K562 (cell line): ENCODE results near the gene BPIFB2. TPM values are rescaled to one million over a fixed set of nuclear protein-coding genes. Genes with fewer than 3 reads are reported as not detected.

ENCODE experiments used
- ATAC-seq: fragments of 200-7000 bp; cut with Tn5 transposase; 3 replicates; pipeline ENCODE4 v1.9.1; 2020; ENCODE audit warnings: moderate library complexity
- BruUV-seq: library from RNA; stranded (reverse); fragments of 400-500 nt; replicated peaks from 2 replicates; lab custom pipeline; 2021; lab: Mats Ljungman, UMichigan
- CTCF ChIA-PET: fragments of 300-600 bp; formaldehyde crosslinking; extraction: SDS; loops from one replicate; lab custom pipeline; 2021; ENCODE audit warnings: low intra/inter-chr PET ratio; lab: Yijun Ruan, JAX
- POLR2A ChIA-PET: fragments of 300-600, 350-650 bp; sonication (Branson Sonifier 250); formaldehyde crosslinking; extraction: SDS; loops from one replicate; lab custom pipeline; 2021; ENCODE audit warnings: antibody characterized with exemption, inconsistent platforms; lab: Yijun Ruan, JAX
- DNase-seq, 4 experiments: peaks; one replicate each; pipeline versions ENCODE4 v3.0.0 to v3.0.0-alpha.2; 2011 to 2018; ENCODE audit warnings: low spot score in 3 of 4, mixed read lengths in 3 of 4; ENCODE audit errors: extremely low read depth in 1 of 4
- FAIRE-seq: peaks from 2 replicates; lab custom pipeline; 2011; peaks lifted over from hg19 to GRCh38; lab: Jason Lieb, UNC
- H2AFZ ChIP-seq: 2 replicates; pipeline ENCODE4 v1.6.0; 2011; ENCODE audit warnings: low read depth, low read length, control low read depth, inconsistent platforms
- H3K27ac ChIP-seq: fragments of 200-600 bp; 3 replicates; pipeline ENCODE4 v1.8.0; 2011; ENCODE audit warnings: low read depth, mild to moderate bottlenecking, control low read depth, inconsistent platforms, low read length, moderate library complexity, mixed read lengths; ENCODE audit errors: extremely low read depth
- H3K27me3 ChIP-seq, 2 experiments: fragments of 300-600 bp in 1 of 2; 2 replicates in 1 of 2; 3 replicates in 1 of 2; pipeline versions ENCODE4 v1.6.0 to v1.8.0; 2011; ENCODE audit warnings: inconsistent platforms in 2 of 2, low read length in 2 of 2, mild to moderate bottlenecking in 1 of 2, mixed read lengths in 1 of 2, moderate library complexity in 1 of 2; ENCODE audit not compliant: control insufficient read depth in 2 of 2, insufficient read depth in 2 of 2
- H3K36me3 ChIP-seq: fragments of 300-600 bp; 3 replicates; pipeline ENCODE4 v1.8.0; 2011; ENCODE audit warnings: mild to moderate bottlenecking, low read length, inconsistent platforms; ENCODE audit not compliant: control insufficient read depth, insufficient read depth
- H3K4me1 ChIP-seq, 2 experiments: fragments of 200-600 bp in 1 of 2; replicated peaks in 1 of 2; 2 replicates in 1 of 2; 3 replicates in 1 of 2; pipeline versions ENCODE4 v1.5.1 to v1.8.0; 2011; ENCODE audit warnings: inconsistent platforms in 2 of 2, low read length in 2 of 2, mild to moderate bottlenecking in 1 of 2, mixed read lengths in 1 of 2, moderate library complexity in 1 of 2; ENCODE audit not compliant: control insufficient read depth in 2 of 2, insufficient read depth in 2 of 2
- H3K4me2 ChIP-seq: 2 replicates; pipeline ENCODE4 v1.6.1; 2011; ENCODE audit warnings: low read length, control low read depth, inconsistent platforms, mixed read lengths; ENCODE audit not compliant: insufficient read depth
- H3K4me3 ChIP-seq: fragments of 200-600 bp; sonication (generic), shearing (Covaris generic); 2 replicates; pipeline ENCODE4 v1.5.1; 2016; ENCODE audit warnings: control low read depth, inconsistent platforms
- H3K79me2 ChIP-seq: fragments of 200-600 bp; 3 replicates; pipeline ENCODE4 v1.8.0; 2011; ENCODE audit warnings: low read length, inconsistent platforms; ENCODE audit not compliant: control insufficient read depth, insufficient read depth
- H3K9ac ChIP-seq, 2 experiments: 2 replicates each; pipeline versions ENCODE4 v1.6.0 to v1.6.1; 2011; ENCODE audit warnings: low read depth in 2 of 2, low read length in 2 of 2, control low read depth in 1 of 2, inconsistent platforms in 1 of 2, mild to moderate bottlenecking in 1 of 2, mixed read lengths in 1 of 2; ENCODE audit not compliant: insufficient read depth in 1 of 2
- H3K9me1 ChIP-seq: one replicate; pipeline ENCODE4 v1.6.0; 2011; ENCODE audit warnings: inconsistent platforms, mild to moderate bottlenecking, low read length, moderate library complexity; ENCODE audit not compliant: control insufficient read depth, insufficient read depth
- H3K9me3 ChIP-seq: replicated peaks from 2 replicates; pipeline ENCODE4 v1.5.1; 2011; ENCODE audit warnings: low read depth, low read length, inconsistent platforms; ENCODE audit not compliant: control insufficient read depth, insufficient read depth
- H4K20me1 ChIP-seq: replicated peaks from 2 replicates; pipeline ENCODE4 v1.6.1; 2011; ENCODE audit warnings: low read length, inconsistent platforms, mixed read lengths; ENCODE audit not compliant: control insufficient read depth, insufficient read depth
- AFF4 ChIP-seq: sonication (generic); formaldehyde crosslinking; IDR thresholded peaks from 2 replicates; pipeline ENCODE4 v1.8.0; 2023; ENCODE audit warnings: mild to moderate bottlenecking, missing genetic modification reagents
- ARHGAP35 ChIP-seq: fragments of 450-650 bp; IDR thresholded peaks from 2 replicates; pipeline ENCODE4 v1.6.1; 2018; ENCODE audit not compliant: partially characterized antibody
- EWSR1 ChIP-seq: fragments of 450-650 bp; IDR thresholded peaks from 2 replicates; pipeline ENCODE4 v1.6.1; 2018; ENCODE audit warnings: borderline replicate concordance, mild to moderate bottlenecking, low read depth, moderate library complexity; ENCODE audit not compliant: partially characterized antibody
- IRF1 ChIP-seq: sonication (generic); formaldehyde crosslinking; IDR thresholded peaks from 2 replicates; pipeline ENCODE4 v1.8.0; 2022; ENCODE audit warnings: missing genetic modification reagents, mild to moderate bottlenecking, borderline replicate concordance
- POLR3G ChIP-seq: IDR thresholded peaks from 2 replicates; pipeline ENCODE4 v1.6.1; 2011; ENCODE audit not compliant: insufficient read length, insufficient replicate concordance; ENCODE audit errors: extremely low read depth
- RAD21 ChIP-seq, 2 experiments: fragments of 250-450 bp in 1 of 2; fragments of 450-650 bp in 1 of 2; sonication (Bioruptor Pico) in 1 of 2; formaldehyde crosslinking in 1 of 2; IDR thresholded peaks in 1 of 2; conservative IDR thresholded peaks in 1 of 2; 2 replicates each; pipeline versions ENCODE4 v1.4.0 to v1.8.0; 2020 to 2022; ENCODE audit warnings: mild to moderate bottlenecking in 2 of 2, moderate library complexity in 1 of 2
- STAT6 ChIP-seq: sonication (generic); formaldehyde crosslinking; IDR thresholded peaks from 2 replicates; pipeline ENCODE4 v1.8.1; 2023; ENCODE audit warnings: mild to moderate bottlenecking, missing genetic modification reagents
- ZNF121 ChIP-seq: sonication (generic); formaldehyde crosslinking; conservative IDR thresholded peaks from 2 replicates; pipeline ENCODE4 v1.8.0; 2022; ENCODE audit warnings: missing genetic modification reagents
- ZNF24 ChIP-seq: fragments of 450-650 bp; IDR thresholded peaks from 2 replicates; pipeline ENCODE4 v1.6.1; 2016
- ZNF639 ChIP-seq, 2 experiments: fragments of 200-800 bp in 1 of 2; sonication (Bioruptor generic) in 1 of 2; sonication (generic) in 1 of 2; formaldehyde crosslinking in 1 of 2; IDR thresholded peaks in 1 of 2; conservative IDR thresholded peaks in 1 of 2; 2 replicates each; pipeline versions ENCODE4 v1.5.0 to v1.6.1; 2016 to 2020; ENCODE audit warnings: missing compliant biosample characterization in 1 of 2, missing genetic modification characterization in 1 of 2, missing genetic modification reagents in 1 of 2
- ZNF668 ChIP-seq: fragments of 250-450 bp; sonication (Bioruptor Pico); IDR thresholded peaks from 2 replicates; pipeline ENCODE4 v1.8.0; 2022; ENCODE audit warnings: mild to moderate bottlenecking, inconsistent platforms
- WGBS: fragments of 100-300 bp; shearing (Covaris generic); methylation state at CpG from one replicate; pipeline ENCODE4 v1.1.6; 2016; ENCODE audit warnings: low coverage, mixed read lengths; ENCODE audit not compliant: insufficient coverage; ENCODE audit errors: missing lambda C conversion rate; 5-methylcytosine and 5-hydroxymethylcytosine counted together
- in situ Hi-C: fragments of 300-500 bp; cut with MboI; formaldehyde crosslinking; loops from 4 replicates; pipeline ENCODE4 v1.15.0; 2018; ENCODE audit warnings: inconsistent platforms, mixed read lengths
- intact Hi-C: fragments of 100-400 bp; cut with micrococcal nuclease; formaldehyde crosslinking; loops from 2 replicates; pipeline ENCODE4 v1.14.2; 2022
- polyA plus RNA-seq, 8 experiments: library from polyadenylated mRNA; depleted of rRNA in 4 of 8; stranded (reverse) in 5 of 8; unstranded in 3 of 8; fragments of >200 nt; fragmentation: Nextera tagmentation in 2 of 8; fragmentation: Illumina TruSeq in 1 of 8; extraction: Ambion mirVana in 2 of 8; extraction: Trizol in 1 of 8; gene quantifications; 2 replicates each; pipeline versions ENCODE4 v1.2.1 to v1.2.3, GENCODE V29; 2011 to 2014; ENCODE audit warnings: inconsistent platforms in 1 of 8, missing spikeins in 1 of 8
- total RNA-seq, 7 experiments: library from RNA; depleted of rRNA in 6 of 7; stranded (reverse); fragments of >200 nt in 6 of 7; fragmentation: Illumina TruSeq in 2 of 7; extraction: Trizol in 2 of 7; gene quantifications; 2 replicates each; pipeline versions ENCODE4 v1.2.1 to v1.2.3, GENCODE V29; 2011 to 2021; ENCODE audit warnings: low replicate concordance in 1 of 7

Gene BPIFB2
- total and polyA plus RNA-seq, 9 of the 15 experiments (the other 6 are each of a cell fraction or from before 2014, with no cell fraction given) = not detected

- Histone ChIP-seq H3K79me2 (no peaks in the 10 kb centered on the region), H3K27ac (no peak overlapping the region), H3K36me3 (no peaks in the 10 kb centered on the region), H3K9me3 (no peaks in the 10 kb centered on the region), H3K9ac (no peak overlapping the region), H3K27me3 (peaks cover 2 to 23% of the 10 kb centered on the region in 2 experiments; a peak in 3 of 5 replicates), H2AFZ (no peak overlapping the region), H4K20me1 (no peaks in the 10 kb centered on the region; the same call in 1 of the 2 replicates), H3K4me2 (no peak overlapping the region), H3K4me1 (0 out of 5 replicates have a peak, but pooled peaks cover 0 to 3% of the 10 kb centered on the region in 2 experiments), H3K4me3 (no peak overlapping the region), H3K9me1 (peaks cover 2% of the 10 kb centered on the region)
- no TSS peak for BruUV-seq
- in situ Hi-C loops = no loop called here
- POLR2A ChIA-PET = interaction anchor here (0.5 kb wide), 1 partner anchor 205 kb away, joined by 3 read pairs; no protein-coding TSS in a partner anchor
- no peak for DNase-seq
- 0% methylated on average over 5 of the region's 6 CpGs for WGBS
- CTCF ChIA-PET = no interaction called here
- ATAC-seq = no peak
- intact Hi-C loops = no loop called here
- FAIRE-seq = no peak
- TF ChIP-seq ZNF121 (CRISPR knock-in tag) (no peak), ZNF639 (CRISPR knock-in tag; conservative IDR thresholded peaks at IDR 0.05 in 1 of 2, IDR thresholded peaks at IDR 0.05 in 1 of 2) (no peak), ARHGAP35 (no peak), STAT6 (CRISPR knock-in tag) (no peak), ZNF24 (no peak), AFF4 (CRISPR knock-in tag) (no peak), RAD21 (CRISPR knock-in tag; conservative IDR thresholded peaks at IDR 0.05 in 1 of 2, IDR thresholded peaks at IDR 0.05 in 1 of 2) (no peak), EWSR1 (no peak), IRF1 (no peak), ZNF668 (CRISPR knock-in tag) (no peak), POLR3G (no peak)
These were observed 16.1 kb downstream of the BPIFB2 start for GRCh38 chr20:33023439-33024242.
